ENCODE data around the gene RNF169.
"Not testable (repeated sequence)": the region's sequence is repeated elsewhere in the genome, so short reads cannot be mapped to it uniquely, and the experiment has no call there.

Gene RNF169

GRCh38 chr11:74744277-74744676 lies 4.4 kb upstream of the RNF169 start:
- no peak overlapping the region for H2AFZ ChIP-seq (ENCODE audit: low read depth, low read length, severe bottlenecking)
- no peaks in the 10 kb centered on the region for H3F3A ChIP-seq (ENCODE audit: insufficient read depth)
- H3K79me2 ChIP-seq (ENCODE audit: insufficient read depth, low read length), result peaks cover under 1% of the 10 kb centered on the region; the same call in 1 of the 2 replicates
- no peak for TF ChIP-seq EZH2phosphoT487 (conservative IDR thresholded peaks at IDR 0.05; ENCODE audit: low read length)
- no peaks in the 10 kb centered on the region for H3K36me3 ChIP-seq (ENCODE audit: low read length)
- no peak overlapping the region for H3K4me3 ChIP-seq (ENCODE audit: insufficient read depth, low read length, poor library complexity, severe bottlenecking)
- no peak overlapping the region for H3K27ac ChIP-seq (ENCODE audit: low read depth, low read length)
- H3K9me3 ChIP-seq (ENCODE audit: insufficient read depth, low read length), result no peaks in the 10 kb centered on the region
- H3K27me3 ChIP-seq (ENCODE audit: low read length), result no peaks in the 10 kb centered on the region
- H4K20me1 ChIP-seq (ENCODE audit: low read depth, low read length), result no peaks in the 10 kb centered on the region
- no peaks in the 10 kb centered on the region for H3K9me2 ChIP-seq (replicated peaks; ENCODE audit: insufficient read depth, low read length)
- H3K9ac ChIP-seq (ENCODE audit: low read length), result no peak overlapping the region
- H3K4me2 ChIP-seq (ENCODE audit: low read depth, low read length, poor library complexity, severe bottlenecking), result no peak overlapping the region

GRCh38 chr11:74746868-74747267 lies 1.8 kb upstream of the RNF169 start:
- Histone ChIP-seq H2AFZ (ENCODE audit: low read depth, low read length, severe bottlenecking) (no peak overlapping the region), H3K36me3 (ENCODE audit: low read length) (no peaks in the 10 kb centered on the region), H3K4me2 (ENCODE audit: low read depth, low read length, poor library complexity, severe bottlenecking) (no peak overlapping the region), H3K27ac (ENCODE audit: low read depth, low read length) (no peak overlapping the region), H3K27me3 (ENCODE audit: low read length) (no peaks in the 10 kb centered on the region), H3K4me3 (ENCODE audit: insufficient read depth, low read length, poor library complexity, severe bottlenecking) (no peak overlapping the region), H3K9me3 (ENCODE audit: insufficient read depth, low read length) (no peaks in the 10 kb centered on the region), H3F3A (ENCODE audit: insufficient read depth) (peaks cover 10% of the 10 kb centered on the region; the same call in 1 of the 2 replicates), H3K79me2 (ENCODE audit: insufficient read depth, low read length) (peaks cover 25% of the 10 kb centered on the region), H4K20me1 (ENCODE audit: low read depth, low read length) (no peaks in the 10 kb centered on the region), H3K9me2 (replicated peaks; ENCODE audit: insufficient read depth, low read length) (no peaks in the 10 kb centered on the region), H3K9ac (ENCODE audit: low read length) (no peak overlapping the region)
- TF ChIP-seq CTCF (IDR thresholded peaks at IDR 0.05; ENCODE audit: insufficient read depth, low read length, poor library complexity, severe bottlenecking), result no peak

- Histone ChIP-seq H4K20me1 (ENCODE audit: low read depth, low read length) (no peaks in the 10 kb centered on the region), H3K4me2 (ENCODE audit: low read depth, low read length, poor library complexity, severe bottlenecking) (peak overlapping the region; percentile 60), H3K9me3 (ENCODE audit: insufficient read depth, low read length) (no peaks in the 10 kb centered on the region), H3K27ac (ENCODE audit: low read depth, low read length) (peak overlapping the region; percentile 71), H3K36me3 (ENCODE audit: low read length) (no peaks in the 10 kb centered on the region), H3F3A (ENCODE audit: insufficient read depth) (peaks cover 10% of the 10 kb centered on the region; the same call in 1 of the 2 replicates), H3K9ac (ENCODE audit: low read length) (peak overlapping the region; percentile 64), H3K9me2 (replicated peaks; ENCODE audit: insufficient read depth, low read length) (no peaks in the 10 kb centered on the region), H2AFZ (ENCODE audit: low read depth, low read length, severe bottlenecking) (peak overlapping the region; percentile 92), H3K27me3 (ENCODE audit: low read length) (no peaks in the 10 kb centered on the region), H3K4me3 (ENCODE audit: insufficient read depth, low read length, poor library complexity, severe bottlenecking) (peak overlapping the region; percentile 71), H3K79me2 (ENCODE audit: insufficient read depth, low read length) (peaks cover 47% of the 10 kb centered on the region)
- TF ChIP-seq CTCF (IDR thresholded peaks at IDR 0.05; ENCODE audit: insufficient read depth, low read length, poor library complexity, severe bottlenecking) (no peak), EZH2phosphoT487 (conservative IDR thresholded peaks at IDR 0.05; ENCODE audit: low read length) (no peak)
Observed at GRCh38 chr11:74749127-74749964, 697 bp downstream of the RNF169 start.

GRCh38 chr11:74749965-74750296 lies 1.3 kb downstream of the RNF169 start:
- peak overlapping the region; percentile 60 for H3K4me2 ChIP-seq (ENCODE audit: low read depth, low read length, poor library complexity, severe bottlenecking)
- H3K4me3 ChIP-seq (ENCODE audit: insufficient read depth, low read length, poor library complexity, severe bottlenecking), result peak overlapping the region; percentile 67
- H3K36me3 ChIP-seq (ENCODE audit: low read length), result no peaks in the 10 kb centered on the region
- H3K27ac ChIP-seq (ENCODE audit: low read depth, low read length), result peak overlapping the region; percentile 71; the same call in 1 of the 2 replicates
- H3F3A ChIP-seq (ENCODE audit: insufficient read depth), result peaks cover 10% of the 10 kb centered on the region; the same call in 1 of the 2 replicates
- H3K9me2 ChIP-seq (replicated peaks; ENCODE audit: insufficient read depth, low read length), result no peaks in the 10 kb centered on the region
- no peaks in the 10 kb centered on the region for H3K27me3 ChIP-seq (ENCODE audit: low read length)
- H3K9ac ChIP-seq (ENCODE audit: low read length), result peak overlapping the region; percentile 64
- peaks cover 53% of the 10 kb centered on the region for H3K79me2 ChIP-seq (ENCODE audit: insufficient read depth, low read length)
- TF ChIP-seq CTCF (IDR thresholded peaks at IDR 0.05; ENCODE audit: insufficient read depth, low read length, poor library complexity, severe bottlenecking), result no peak
- TF ChIP-seq EZH2phosphoT487 (conservative IDR thresholded peaks at IDR 0.05; ENCODE audit: low read length), result no peak
- no peaks in the 10 kb centered on the region for H3K9me3 ChIP-seq (ENCODE audit: insufficient read depth, low read length)
- no peaks in the 10 kb centered on the region for H4K20me1 ChIP-seq (ENCODE audit: low read depth, low read length)
- H2AFZ ChIP-seq (ENCODE audit: low read depth, low read length, severe bottlenecking), result peak overlapping the region; percentile 78

GRCh38 chr11:74750598-74750997 lies 1.9 kb downstream of the RNF169 start:
- peak overlapping the region; percentile 60 for H3K4me2 ChIP-seq (ENCODE audit: low read depth, low read length, poor library complexity, severe bottlenecking)
- H3K4me3 ChIP-seq (ENCODE audit: insufficient read depth, low read length, poor library complexity, severe bottlenecking); H3K9me2 ChIP-seq (replicated peaks; ENCODE audit: insufficient read depth, low read length): not testable (repeated sequence)

More at GRCh38 chr11:74750598-74750997, 1.9 kb downstream of the RNF169 start:
- H3F3A ChIP-seq (ENCODE audit: insufficient read depth); H3K9ac ChIP-seq (ENCODE audit: low read length); H2AFZ ChIP-seq (ENCODE audit: low read depth, low read length, severe bottlenecking); H3K9me3 ChIP-seq (ENCODE audit: insufficient read depth, low read length); H3K27ac ChIP-seq (ENCODE audit: low read depth, low read length); H3K36me3 ChIP-seq (ENCODE audit: low read length); H3K27me3 ChIP-seq (ENCODE audit: low read length); H4K20me1 ChIP-seq (ENCODE audit: low read depth, low read length): not testable (repeated sequence)
- H3K79me2 ChIP-seq (ENCODE audit: insufficient read depth, low read length), result peaks cover 59% of the 10 kb centered on the region

Data from SU-DHL-6 (cell line).